ENCODE measurements around the gene CAPN12.

CAPN12 gene

DNA sequence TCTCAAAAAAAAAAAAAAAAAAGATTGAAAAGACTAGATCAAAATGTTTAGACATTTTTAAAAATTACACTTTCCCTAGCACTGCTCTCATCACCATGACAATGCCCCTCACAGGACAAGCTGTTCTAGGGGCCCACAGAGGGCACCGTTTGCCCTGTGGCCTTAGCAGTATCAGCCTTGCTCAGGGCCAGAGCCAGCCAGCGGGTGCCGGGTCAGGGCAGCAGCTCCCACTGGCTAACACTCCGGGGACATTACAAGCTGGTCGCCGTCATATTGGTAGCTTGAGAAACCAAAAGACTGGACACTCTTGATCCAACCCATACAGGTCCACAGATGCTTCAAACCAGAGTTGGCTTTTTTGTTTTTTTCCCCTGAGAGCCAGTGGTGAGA, 18.0 kb downstream of the CAPN12 start:
- DNase-seq (ENCODE audit: low read depth): no peak

DNA sequence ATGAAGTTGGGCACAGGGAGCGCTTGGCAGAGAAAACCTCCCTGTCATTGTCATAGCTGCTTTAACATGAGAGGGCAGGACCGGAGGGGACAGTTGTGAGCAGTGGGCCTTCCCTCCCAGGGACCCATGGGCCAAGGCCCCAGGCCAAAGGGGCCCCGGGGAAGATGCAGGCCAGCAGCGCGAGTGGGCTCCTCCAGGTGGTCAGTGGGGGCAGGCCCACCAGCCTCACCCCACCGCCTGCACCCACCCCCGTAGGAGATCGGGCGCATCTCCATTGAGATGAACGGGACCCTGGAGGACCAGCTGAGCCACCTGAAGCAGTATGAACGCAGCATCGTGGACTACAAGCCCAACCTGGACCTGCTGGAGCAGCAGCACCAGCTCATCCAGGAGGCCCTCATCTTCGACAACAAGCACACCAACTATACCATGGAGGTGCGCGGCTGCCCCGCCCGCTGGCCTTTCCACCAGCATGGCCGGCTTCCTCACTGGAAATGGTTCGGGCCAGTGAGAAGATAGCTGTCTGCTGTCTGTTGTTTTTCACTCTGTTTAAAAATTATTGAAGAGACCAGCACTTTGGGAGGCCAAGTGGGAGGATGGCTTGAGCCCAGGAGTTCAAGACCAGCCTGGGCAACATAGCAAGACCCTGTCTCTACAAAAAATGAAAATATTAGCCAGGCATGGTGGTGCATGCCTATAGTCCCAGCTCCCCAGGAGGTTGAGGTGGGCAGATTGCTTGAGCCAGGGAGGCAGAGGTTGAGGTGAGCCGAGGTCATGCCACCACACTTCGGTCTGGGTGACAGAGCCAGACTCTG, 18.6 kb downstream of the CAPN12 start:
- no peak for DNase-seq (ENCODE audit: low read depth)

- DNase-seq (ENCODE audit: low read depth): no peak
Observed at GRCh38 chr19:38723990-38724854, 20.1 kb downstream of the CAPN12 start.

GRCh38 chr19:38723606-38723965, 20.7 kb downstream of the CAPN12 start:
- no peak for DNase-seq (ENCODE audit: low read depth)

- no peak for DNase-seq (ENCODE audit: low read depth)
Observed at GRCh38 chr19:38722947-38723605, 21.2 kb downstream of the CAPN12 start.

- DNase-seq (ENCODE audit: low read depth): no peak
Observed at GRCh38 chr19:38721979-38722773, 22.1 kb downstream of the CAPN12 start.

DNA sequence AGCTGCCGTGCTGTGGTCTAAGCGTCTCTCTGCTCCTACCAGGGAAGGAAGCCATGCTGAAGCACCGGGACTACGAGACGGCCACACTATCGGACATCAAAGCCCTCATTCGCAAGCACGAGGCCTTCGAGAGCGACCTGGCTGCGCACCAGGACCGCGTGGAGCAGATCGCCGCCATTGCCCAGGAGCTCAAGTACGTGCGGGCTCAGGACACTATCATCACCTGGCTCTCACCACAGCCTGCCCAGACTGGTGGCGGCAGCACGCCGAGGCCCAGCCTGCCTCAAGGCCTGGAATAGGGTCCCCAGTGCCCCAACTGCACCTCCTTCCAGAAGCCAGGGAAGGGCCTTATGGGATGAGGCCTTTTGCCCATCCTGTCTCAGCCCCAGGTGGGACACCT, 22.8 kb downstream of the CAPN12 start:
- no peak for DNase-seq (ENCODE audit: low read depth)

DNA sequence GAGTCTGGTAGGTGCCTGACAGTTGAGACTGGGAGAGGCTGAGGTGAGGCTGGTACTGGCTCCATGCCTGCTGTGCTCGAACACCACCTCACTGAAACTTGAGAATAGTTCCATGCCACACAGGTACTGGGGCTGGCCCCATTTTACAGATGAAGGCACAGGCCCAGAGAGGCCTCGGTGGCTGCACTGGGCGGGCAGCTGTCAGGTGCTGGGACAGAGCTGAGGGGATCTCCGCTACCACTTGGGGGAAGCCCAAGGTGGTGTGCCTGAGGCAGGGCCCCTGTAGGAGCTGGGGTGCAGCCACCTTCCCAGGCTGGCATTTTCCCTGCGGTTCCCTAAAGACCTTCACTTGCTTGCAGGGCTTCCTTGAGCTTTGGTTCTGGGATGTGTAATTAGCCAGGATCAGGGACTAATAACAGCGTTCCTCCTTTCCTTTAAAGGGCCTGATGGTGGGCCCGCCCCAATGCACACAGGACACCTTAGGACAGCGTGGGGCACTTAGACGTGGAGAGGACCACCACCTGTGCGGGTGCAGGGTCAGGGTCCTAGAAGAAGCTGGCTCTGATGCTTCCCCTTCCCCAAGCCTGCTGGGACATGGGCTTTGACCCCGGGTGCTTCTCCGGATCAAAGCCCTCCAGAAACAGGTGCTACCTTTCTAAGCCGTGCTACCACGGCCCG, 23.6 kb downstream of the CAPN12 start:
- no peak for DNase-seq (ENCODE audit: low read depth)

- no peak for DNase-seq (ENCODE audit: low read depth)
Observed at GRCh38 chr19:38719761-38720558, 24.3 kb downstream of the CAPN12 start.

DNA sequence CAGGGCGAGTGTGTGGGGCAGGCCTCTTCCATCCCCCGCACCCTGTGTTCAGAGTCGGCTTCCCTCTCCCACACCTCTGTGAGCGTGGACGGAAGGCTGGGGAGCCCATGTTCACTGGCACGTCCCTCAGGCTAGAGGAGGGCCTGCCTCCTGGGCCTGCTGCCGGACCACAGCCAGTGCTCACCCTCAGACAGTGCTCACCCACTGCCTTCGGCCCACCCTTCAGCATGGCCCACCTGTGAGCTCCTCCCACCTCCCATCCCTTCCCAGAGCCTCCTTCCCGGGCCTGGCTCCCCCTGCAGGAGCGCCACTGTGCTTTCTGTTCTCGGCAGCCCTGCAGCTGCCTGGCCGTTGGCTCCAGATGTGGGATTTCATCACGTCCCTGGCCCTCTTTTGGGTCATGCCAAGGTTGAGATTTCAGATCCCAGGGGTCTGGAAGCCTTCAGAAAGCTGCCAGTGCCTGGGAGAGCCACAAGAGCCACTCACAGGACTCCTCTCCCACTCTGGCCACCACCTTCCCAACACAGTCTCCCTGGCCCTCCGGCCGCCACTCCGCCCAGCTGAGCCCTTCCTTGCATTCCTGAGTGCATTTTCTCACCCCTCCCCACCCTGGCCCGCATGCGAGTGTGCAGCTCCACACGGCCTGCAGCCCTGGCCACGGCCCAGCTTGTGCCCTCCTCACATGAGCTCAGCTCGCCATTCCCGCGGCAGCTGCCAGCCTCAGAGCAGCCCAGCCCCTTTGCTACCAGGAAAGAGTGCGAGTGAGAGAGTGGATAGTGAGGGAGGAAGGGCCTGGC, 25.3 kb downstream of the CAPN12 start:
- DNase-seq (ENCODE audit: low read depth): no peak

- no peak for DNase-seq (ENCODE audit: low read depth)
Observed at GRCh38 chr19:38717855-38718254, 26.4 kb downstream of the CAPN12 start.

GRCh38 chr19:38717051-38717450, 27.2 kb downstream of the CAPN12 start:
- DNase-seq (ENCODE audit: low read depth): no peak

- no peak for DNase-seq (ENCODE audit: low read depth)
Observed at GRCh38 chr19:38715555-38715954, 28.7 kb downstream of the CAPN12 start.

- DNase-seq (ENCODE audit: low read depth): no peak
Observed at GRCh38 chr19:38714354-38714778, 29.9 kb downstream of the CAPN12 start.

GRCh38 chr19:38713865-38714264, 30.4 kb downstream of the CAPN12 start:
- DNase-seq (ENCODE audit: low read depth): no peak

GRCh38 chr19:38713227-38713649, 31.0 kb downstream of the CAPN12 start:
- DNase-seq (ENCODE audit: low read depth): no peak

DNA sequence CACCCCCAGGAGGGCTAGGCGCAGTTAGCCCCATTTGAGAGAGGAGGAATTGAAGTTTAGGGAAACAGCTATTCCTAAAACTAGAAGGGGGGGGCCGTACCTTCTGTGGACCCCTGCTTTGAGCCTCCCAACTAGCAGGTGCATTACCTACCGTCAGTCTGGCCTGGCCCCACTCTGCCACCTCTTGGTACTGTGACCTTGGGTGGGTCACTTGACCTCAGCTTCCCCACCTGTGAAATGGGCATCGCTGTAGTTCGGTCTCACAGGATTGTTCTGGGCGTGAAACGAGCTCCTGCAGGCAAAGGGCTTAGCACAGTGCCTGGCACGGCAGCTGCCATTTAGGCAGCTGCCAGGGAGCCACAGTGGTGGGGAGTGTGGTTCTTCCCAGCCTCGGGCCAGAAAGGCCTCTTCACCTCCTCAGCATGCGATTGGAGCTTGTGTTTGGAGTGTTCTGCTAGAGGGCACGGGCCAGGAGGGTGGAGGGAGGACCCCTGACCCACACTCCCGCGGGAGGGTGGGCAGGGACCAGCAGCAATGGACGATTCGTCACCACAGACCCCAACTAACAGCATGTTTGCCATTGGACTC, 32.0 kb downstream of the CAPN12 start:
- no peak for DNase-seq (ENCODE audit: low read depth)

- DNase-seq (ENCODE audit: low read depth): no peak
Observed at GRCh38 chr19:38711726-38712153, 32.5 kb downstream of the CAPN12 start.

Data from activated T-cell treated with anti-CD3 and anti-CD28 coated beads for 1 hour (primary cell).